ENCODE data around the gene VPS18.

Gene VPS18

GRCh38 chr15:40943764-40944365 is 49.6 kb downstream of the VPS18 start:
- Mint-ChIP-seq H3K36me3 (ENCODE audit: insufficient read depth) (peaks cover 7% of the 10 kb centered on the region), H3K27ac (peak overlapping the region in 1 of 2 donors; percentile 38), H3K4me3 (peak overlapping the region; percentile 54 to 82), H3K4me1 (ENCODE audit: low read depth in 2 of 2) (peaks cover 18 to 26% of the 10 kb centered on the region in 2 donors), H3K27me3 (peaks cover 5% of the 10 kb centered on the region in 2 donors), H3K9me3 (no peaks in the 10 kb centered on the region)
- DNase-seq (no peak), ATAC-seq (replicated peaks) (no peak)

- peak overlapping the region in 1 of 2 donors; percentile 38 for H3K27ac Mint-ChIP-seq
- H3K9me3 Mint-ChIP-seq = no peaks in the 10 kb centered on the region
- H3K4me1 Mint-ChIP-seq (ENCODE audit: low read depth in 2 of 2) = peaks cover 18 to 23% of the 10 kb centered on the region in 2 donors
- H3K27me3 Mint-ChIP-seq = peaks cover 5 to 12% of the 10 kb centered on the region in 2 donors
- no peak for ATAC-seq (replicated peaks)
- DNase-seq = no peak
- H3K4me3 Mint-ChIP-seq = peak overlapping the region in 1 of 2 donors; percentile 54
- H3K36me3 Mint-ChIP-seq (ENCODE audit: insufficient read depth) = peaks cover 7% of the 10 kb centered on the region
Measured at GRCh38 chr15:40944510-40945296, 50.5 kb downstream of the VPS18 start.

- Mint-ChIP-seq H3K9me3 (no peaks in the 10 kb centered on the region), H3K27me3 (peaks cover 5 to 20% of the 10 kb centered on the region in 2 donors), H3K36me3 (ENCODE audit: insufficient read depth) (peaks cover 8% of the 10 kb centered on the region), H3K4me1 (ENCODE audit: low read depth in 2 of 2) (peaks cover 6 to 7% of the 10 kb centered on the region in 2 donors), H3K4me3 (no peak overlapping the region), H3K27ac (no peak overlapping the region)
- ATAC-seq (replicated peaks) = no peak
- no peak for DNase-seq
Measured at GRCh38 chr15:40948706-40949473, 54.6 kb downstream of the VPS18 start.

- DNase-seq (no peak), ATAC-seq (replicated peaks) (no peak)
- Mint-ChIP-seq H3K36me3 (ENCODE audit: insufficient read depth) (peaks cover 4% of the 10 kb centered on the region), H3K4me3 (no peak overlapping the region), H3K9me3 (no peaks in the 10 kb centered on the region), H3K4me1 (ENCODE audit: low read depth in 2 of 2) (peaks cover 10 to 11% of the 10 kb centered on the region in 2 donors), H3K27me3 (peaks cover 5 to 20% of the 10 kb centered on the region in 2 donors), H3K27ac (no peak overlapping the region)
Measured at GRCh38 chr15:40949756-40950207, 55.5 kb downstream of the VPS18 start.

GRCh38 chr15:40951764-40952163 is 57.5 kb downstream of the VPS18 start:
- Mint-ChIP-seq H3K4me3 (peak overlapping the region in 1 of 2 donors; percentile 90), H3K36me3 (ENCODE audit: insufficient read depth) (peaks cover 7% of the 10 kb centered on the region), H3K9me3 (no peaks in the 10 kb centered on the region), H3K27me3 (peaks cover 5 to 20% of the 10 kb centered on the region in 2 donors), H3K4me1 (ENCODE audit: low read depth in 2 of 2) (peaks cover 10 to 11% of the 10 kb centered on the region in 2 donors), H3K27ac (no peak overlapping the region)
- no peak for ATAC-seq (replicated peaks)
- DNase-seq = no peak

GRCh38 chr15:40952301-40952900 is 58.2 kb downstream of the VPS18 start:
- Mint-ChIP-seq H3K9me3 (no peaks in the 10 kb centered on the region), H3K4me1 (ENCODE audit: low read depth in 2 of 2) (peaks cover 10 to 11% of the 10 kb centered on the region in 2 donors), H3K27ac (peak overlapping the region in 1 of 2 donors; percentile 89), H3K27me3 (peaks cover 5 to 20% of the 10 kb centered on the region in 2 donors), H3K36me3 (ENCODE audit: insufficient read depth) (peaks cover 7% of the 10 kb centered on the region), H3K4me3 (peak overlapping the region; percentile 90)
- ATAC-seq (replicated peaks) (no peak), DNase-seq (no peak)

- no peaks in the 10 kb centered on the region for H3K9me3 Mint-ChIP-seq
- H3K27ac Mint-ChIP-seq = peak within 1 kb of the TSS; percentile 13 to 89
- H3K36me3 Mint-ChIP-seq (ENCODE audit: insufficient read depth) = peaks cover 7% of the 10 kb centered on the region
- peak; percentile 86 to 89 (median 89) for DNase-seq
- peak within 1 kb of the TSS; percentile 90 for H3K4me3 Mint-ChIP-seq
- peaks cover 10 to 11% of the 10 kb centered on the region in 2 donors for H3K4me1 Mint-ChIP-seq (ENCODE audit: low read depth in 2 of 2)
- ATAC-seq (replicated peaks) = peak; percentile 97
- H3K27me3 Mint-ChIP-seq = peaks cover 5 to 24% of the 10 kb centered on the region in 2 donors
Measured at GRCh38 chr15:40952901-40953712, 58.9 kb downstream of the VPS18 start, which contains the start of gene CHAC1. CHAC1 (plus strand) TSS chr15:40953471; CDS start chr15:40953584, 113 bp downstream.
